T-cell (primary cell): ENCODE measurements around the gene SORT1. TPM values are rescaled to one million over a fixed set of nuclear protein-coding genes. Genes with fewer than 3 reads are reported as not detected.
"Not testable (repeated sequence)": the region's sequence is repeated elsewhere in the genome, so short reads cannot be mapped to it uniquely, and the experiment has no call there.

ENCODE experiments used
- ATAC-seq, 4 experiments: fragments of 200-7000 bp in 3 of 4; fragments of 150-1000 bp in 1 of 4; cut with Tn5 transposase; replicated peaks in 1 of 4; 1 replicate in 3 of 4; 2 replicates in 1 of 4; pipeline ENCODE4 v1.10.0; 2021; ENCODE audit warnings: moderate library complexity in 3 of 4, mild to moderate bottlenecking in 2 of 4, moderate number of reproducible peaks in 1 of 4
- CTCF ChIA-PET, 2 donors: fragments of 300-600 bp; sonication (Branson Sonifier 250); formaldehyde crosslinking; loops; one replicate each; lab custom pipeline; 2022; ENCODE audit warnings: antibody characterized with exemption in 2 of 2; lab: Charles Lee
- POLR2A ChIA-PET, 2 donors: fragments of 300-600 bp; sonication (Branson Sonifier 250); formaldehyde crosslinking; loops; one replicate each; lab custom pipeline; 2022; ENCODE audit warnings: antibody characterized with exemption in 2 of 2; lab: Charles Lee
- DNase-seq, 35 experiments: peaks; one replicate each; pipeline versions ENCODE4 v3.0.0 to v3.0.0-alpha.2; 2013 to 2023
- H3K27ac ChIP-seq: one replicate; pipeline ENCODE4 v1.5.1; 2013; ENCODE audit warnings: low read length
- H3K27me3 ChIP-seq, 2 experiments: replicated peaks in 1 of 2; 1 replicate in 1 of 2; 2 replicates in 1 of 2; pipeline versions ENCODE4 v1.6.1 to v1.7.0; 2013; ENCODE audit warnings: low read length in 1 of 2, mixed read lengths in 1 of 2; ENCODE audit not compliant: control insufficient read depth in 2 of 2, insufficient read depth in 2 of 2; ENCODE audit errors: extremely low read depth in 1 of 2
- H3K36me3 ChIP-seq, 2 donors: 1 replicate in 1 of 2; 2 replicates in 1 of 2; pipeline versions ENCODE4 v1.6.1 to v1.7.0; 2013; ENCODE audit warnings: low read length in 1 of 2; ENCODE audit not compliant: control insufficient read depth in 2 of 2, insufficient read depth in 1 of 2; ENCODE audit errors: extremely low read depth in 1 of 2
- H3K4me1 ChIP-seq, 2 experiments: 1 replicate in 1 of 2; 2 replicates in 1 of 2; pipeline versions ENCODE4 v1.6.1 to v1.7.0; 2013; ENCODE audit warnings: low read length in 2 of 2, mixed read lengths in 1 of 2; ENCODE audit not compliant: insufficient read depth in 2 of 2, control insufficient read depth in 1 of 2; ENCODE audit errors: extremely low read depth in 1 of 2
- H3K4me3 ChIP-seq, 2 donors: 1 replicate in 1 of 2; 2 replicates in 1 of 2; pipeline versions ENCODE4 v1.5.1 to v1.7.0; 2013; ENCODE audit warnings: mild to moderate bottlenecking in 2 of 2, low read length in 1 of 2, moderate library complexity in 1 of 2; ENCODE audit not compliant: control insufficient read depth in 1 of 2; ENCODE audit errors: extremely low read depth in 1 of 2
- H3K9me3 ChIP-seq: 2 replicates; pipeline ENCODE4 v1.7.0; 2013
- H3K27ac Mint-ChIP-seq, 2 donors: one replicate each; pipeline ENCODE4 v1.8.0; 2020 to 2021; ENCODE audit warnings: mild to moderate bottlenecking in 2 of 2, mixed read lengths in 2 of 2
- H3K27me3 Mint-ChIP-seq, 2 donors: one replicate each; pipeline ENCODE4 v1.8.0; 2021 to 2022; ENCODE audit warnings: mixed read lengths in 2 of 2
- H3K36me3 Mint-ChIP-seq: one replicate; pipeline ENCODE4 v1.8.0; 2021; ENCODE audit warnings: mixed read lengths
- H3K4me1 Mint-ChIP-seq, 3 donors: one replicate each; pipeline ENCODE4 v1.8.0; 2020 to 2022; ENCODE audit warnings: mixed read lengths in 3 of 3, mild to moderate bottlenecking in 1 of 3
- H3K4me3 Mint-ChIP-seq, 3 donors: one replicate each; pipeline ENCODE4 v1.8.0; 2020 to 2022; ENCODE audit warnings: mild to moderate bottlenecking in 3 of 3, mixed read lengths in 3 of 3, moderate library complexity in 3 of 3
- H3K9me3 Mint-ChIP-seq, 3 donors: one replicate each; pipeline ENCODE4 v1.8.0; 2020 to 2022; ENCODE audit warnings: mixed read lengths in 3 of 3
- WGBS: methylation state at CpG from one replicate; pipeline ENCODE4 v1.1.5; 2013; ENCODE audit warnings: missing lambda C conversion rate; ENCODE audit not compliant: insufficient coverage; 5-methylcytosine and 5-hydroxymethylcytosine counted together
- total RNA-seq, 35 experiments: library from RNA in 6 of 35; stranded (reverse) in 6 of 35; fragments of 120-200 nt in 1 of 35; gene quantifications; one replicate each; pipeline versions ENCODE4 v1.2.1 to v1.2.4 and lab custom pipeline; 2013 to 2026

SORT1 gene
- total RNA-seq, 5 donors from 2014 or later (not counting 1 experiment from before 2014, with no cell fraction given), result 0.82 to 2.9 (median 1.5) TPM

- WGBS, result 100% methylated on average over 1 of the region's 5 CpGs
- Histone ChIP-seq H3K27me3 (peaks cover 0 to 27% of the 10 kb centered on the region in 2 experiments), H3K36me3 (peaks cover 0 to 3% of the 10 kb centered on the region in 2 donors), H3K4me1 (peaks cover 7 to 14% of the 10 kb centered on the region in 2 experiments), H3K27ac (no peak overlapping the region), H3K9me3 (no peaks in the 10 kb centered on the region), H3K4me3 (no peak overlapping the region)
- H3K4me1 Mint-ChIP-seq, result peaks cover 11 to 21% (median 20%) of the 10 kb centered on the region in 3 donors
- peak overlapping the region; percentile 35 to 86 (median 78) for H3K4me3 Mint-ChIP-seq
- POLR2A ChIA-PET, result interaction anchor here in 1 of 2 donors (0.8 kb wide), 1 partner anchor 22 kb away, joined by 16 read pairs; no protein-coding TSS in a partner anchor
- ATAC-seq, result no peak
- H3K27ac Mint-ChIP-seq, result no peak overlapping the region
- CTCF ChIA-PET, result interaction anchor here in 1 of 2 donors (0.9 kb wide), 1 partner anchor 137 kb away, joined by 3 read pairs; no protein-coding TSS in a partner anchor
- no peak for DNase-seq
- H3K36me3 Mint-ChIP-seq, result peaks cover under 1% of the 10 kb centered on the region
- peaks cover 38 to 54% of the 10 kb centered on the region in 2 donors for H3K27me3 Mint-ChIP-seq
- H3K9me3 Mint-ChIP-seq, result no peaks in the 10 kb centered on the region
Measured at GRCh38 chr1:109395602-109396512, 1.9 kb downstream of the SORT1 start.

GRCh38 chr1:109395282-109395599 lies 2.5 kb downstream of the SORT1 start:
- POLR2A ChIA-PET, result interaction anchor here in 1 of 2 donors (0.8 kb wide), 1 partner anchor 23 kb away, joined by 16 read pairs; no protein-coding TSS in a partner anchor
- H3K9me3 Mint-ChIP-seq, H3K27ac Mint-ChIP-seq, H3K36me3 Mint-ChIP-seq, H3K4me3 ChIP-seq, H3K27ac ChIP-seq, DNase-seq, H3K4me3 Mint-ChIP-seq, H3K36me3 ChIP-seq, H3K9me3 ChIP-seq, CTCF ChIA-PET, ATAC-seq: not testable (repeated sequence)
- peaks cover 38 to 54% of the 10 kb centered on the region in 2 donors for H3K27me3 Mint-ChIP-seq
- H3K4me1 Mint-ChIP-seq, result peaks cover 11 to 21% (median 20%) of the 10 kb centered on the region in 3 donors
- H3K4me1 ChIP-seq, result peaks cover 7 to 14% of the 10 kb centered on the region in 2 experiments
- 100% methylated on average over 1 of the region's 8 CpGs for WGBS
- peaks cover 0 to 27% of the 10 kb centered on the region in 2 experiments for H3K27me3 ChIP-seq

- Mint-ChIP-seq H3K4me3 (no peak overlapping the region), H3K27ac (no peak overlapping the region), H3K9me3 (no peaks in the 10 kb centered on the region), H3K36me3 (no peaks in the 10 kb centered on the region), H3K4me1 (peaks cover 11 to 21% (median 20%) of the 10 kb centered on the region in 3 donors), H3K27me3 (peaks cover 43 to 59% of the 10 kb centered on the region in 2 donors)
- no peak for ATAC-seq
- H3K4me1 ChIP-seq, result peaks cover 7 to 14% of the 10 kb centered on the region in 2 experiments
- H3K9me3 ChIP-seq, result no peaks in the 10 kb centered on the region
- no peak overlapping the region for H3K27ac ChIP-seq
- H3K36me3 ChIP-seq, result no peaks in the 10 kb centered on the region
- ChIA-PET CTCF (interaction anchor here in 1 of 2 donors (0.6 kb wide), 1 partner anchor 382 kb away, joined by 4 read pairs; no protein-coding TSS in a partner anchor), POLR2A (interaction anchor here in 1 of 2 donors (0.8 kb wide), 1 partner anchor 24 kb away, joined by 16 read pairs; no protein-coding TSS in a partner anchor)
- H3K27me3 ChIP-seq, result peaks cover 0 to 27% of the 10 kb centered on the region in 2 experiments
- H3K4me3 ChIP-seq, result no peak overlapping the region
- DNase-seq, result no peak
- no CpG with 5 or more reads among the region's 5 CpGs for WGBS
Measured at GRCh38 chr1:109394591-109395281, 3.0 kb downstream of the SORT1 start.

- no peaks in the 10 kb centered on the region for H3K9me3 Mint-ChIP-seq
- CTCF ChIA-PET, result interaction anchor here (0.6 kb wide), 2 partner anchors 384 to 668 kb away, joined by 4 to 5 read pairs; no protein-coding TSS in a partner anchor
- H3K36me3 Mint-ChIP-seq, result no peaks in the 10 kb centered on the region
Measured at GRCh38 chr1:109393617-109394233, 4.0 kb downstream of the SORT1 start.

GRCh38 chr1:109392788-109393616 lies 4.7 kb downstream of the SORT1 start:
- POLR2A ChIA-PET, result no interaction called here
- H3K9me3 Mint-ChIP-seq, result no peaks in the 10 kb centered on the region
- H3K36me3 Mint-ChIP-seq, result no peaks in the 10 kb centered on the region
- H3K4me3 Mint-ChIP-seq, result no peak overlapping the region
- H3K4me1 ChIP-seq, result peaks cover 3 to 8% of the 10 kb centered on the region in 2 experiments
- CTCF ChIA-PET, result interaction anchor here (0.6 to 1.6 kb wide), 2 partner anchors 9 to 669 kb away, joined by 4 to 5 read pairs; no protein-coding TSS in a partner anchor
- H3K4me1 Mint-ChIP-seq, result peaks cover 6 to 12% (median 10%) of the 10 kb centered on the region in 3 donors
- H3K27me3 ChIP-seq, result peaks cover 0 to 25% of the 10 kb centered on the region in 2 experiments
- H3K27ac Mint-ChIP-seq, result no peak overlapping the region
- H3K27ac ChIP-seq, result no peak overlapping the region
- no peaks in the 10 kb centered on the region for H3K9me3 ChIP-seq
- ATAC-seq, result no peak
- H3K36me3 ChIP-seq, result no peaks in the 10 kb centered on the region
- H3K27me3 Mint-ChIP-seq, result peaks cover 53 to 64% of the 10 kb centered on the region in 2 donors
- WGBS, result 89% methylated on average over 4 of the region's 10 CpGs
- H3K4me3 ChIP-seq, result no peak overlapping the region
- DNase-seq, result no peak

More at GRCh38 chr1:109393617-109394233, 4.0 kb downstream of the SORT1 start:
- POLR2A ChIA-PET, result no interaction called here
- H3K4me1 Mint-ChIP-seq, result peaks cover 11 to 19% (median 17%) of the 10 kb centered on the region in 3 donors
- Histone ChIP-seq H3K4me1 (peaks cover 7 to 14% of the 10 kb centered on the region in 2 experiments), H3K36me3 (no peaks in the 10 kb centered on the region), H3K9me3 (no peaks in the 10 kb centered on the region), H3K4me3 (no peak overlapping the region), H3K27ac (no peak overlapping the region), H3K27me3 (peaks cover 0 to 27% of the 10 kb centered on the region in 2 experiments)
- ATAC-seq, result no peak
- no peak overlapping the region for H3K27ac Mint-ChIP-seq
- H3K27me3 Mint-ChIP-seq, result peaks cover 51 to 67% of the 10 kb centered on the region in 2 donors
- DNase-seq, result no peak
- H3K4me3 Mint-ChIP-seq, result no peak overlapping the region
- no CpG with 5 or more reads among the region's 2 CpGs for WGBS
